Activated gamma-delta T cell treated with Interleukin-2 at 50 U/mL for 16 hours (primary cell): ENCODE results near the gene IGSF21.
A peak's percentile ranks its signal among the peaks of the same experiment; 100 is the strongest.

Experiments
- DNase-seq: peaks from one replicate; pipeline ENCODE4 v3.0.0-alpha.2; 2020

The IGSF21 gene

GRCh38 chr1:18097206-18097605 lies 10.4 kb upstream of the IGSF21 start:
- no peak for DNase-seq

DNA sequence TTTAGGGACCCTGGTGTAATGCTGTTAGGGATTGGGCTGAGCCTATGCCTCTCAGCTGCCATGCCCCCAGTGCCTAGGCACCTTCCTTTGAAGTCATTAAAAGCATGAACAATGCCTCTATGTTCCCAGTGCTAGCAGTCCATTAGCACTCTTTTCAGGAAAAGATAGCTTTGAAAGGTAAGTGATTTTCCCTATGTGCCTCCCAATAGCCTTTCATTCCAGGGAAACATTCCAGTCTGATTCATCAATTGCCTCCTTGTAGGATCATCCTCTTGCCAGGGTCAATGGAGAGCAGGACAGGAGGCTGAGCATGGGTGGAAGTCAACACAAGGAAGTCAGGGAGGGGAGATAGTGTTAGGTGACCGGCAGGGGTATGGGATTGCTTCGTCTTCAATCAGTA lies 8.6 kb upstream of the IGSF21 start:
- no peak for DNase-seq

GRCh38 chr1:18100060-18100459 lies 7.5 kb upstream of the IGSF21 start:
- no peak for DNase-seq

- DNase-seq = peak; percentile 24
Observed at GRCh38 chr1:18100491-18101063, 7.0 kb upstream of the IGSF21 start.

GRCh38 chr1:18101508-18101907 lies 6.1 kb upstream of the IGSF21 start:
- DNase-seq = no peak

DNA sequence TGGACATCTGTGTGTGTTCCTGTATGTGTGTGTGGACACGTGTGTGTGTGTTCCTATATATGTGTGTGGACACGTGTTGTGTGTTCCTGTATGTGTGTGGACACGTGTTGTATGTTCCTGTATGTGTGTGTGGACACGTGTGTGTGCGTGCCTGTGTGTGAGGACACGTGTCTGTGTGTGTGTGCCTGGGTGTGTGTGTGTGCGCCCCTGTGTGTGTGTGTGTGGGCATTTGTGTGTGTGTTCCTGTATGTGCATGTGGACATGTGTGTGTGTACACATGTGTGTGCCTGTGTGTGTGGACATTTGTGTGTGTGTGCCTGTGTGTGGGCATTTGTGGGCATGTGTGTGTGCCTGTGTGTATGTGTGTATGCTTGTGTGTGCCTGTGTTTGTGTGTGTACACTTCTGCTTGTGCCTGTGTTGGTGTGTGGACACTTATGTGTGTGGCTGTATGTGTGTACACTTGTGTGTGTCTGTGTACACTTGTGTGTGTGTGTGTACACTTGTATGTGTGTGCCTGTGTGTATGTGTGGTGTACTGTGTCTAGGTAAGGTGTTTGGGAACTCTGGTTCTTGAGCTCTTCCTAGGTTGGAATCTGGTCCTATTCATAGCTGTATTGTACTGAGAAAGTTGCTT lies 3.7 kb upstream of the IGSF21 start:
- DNase-seq = no peak

- DNase-seq = no peak
Observed at GRCh38 chr1:18104546-18105100, 3.0 kb upstream of the IGSF21 start.

GRCh38 chr1:18105196-18105595 lies 2.4 kb upstream of the IGSF21 start:
- DNase-seq = no peak

DNA sequence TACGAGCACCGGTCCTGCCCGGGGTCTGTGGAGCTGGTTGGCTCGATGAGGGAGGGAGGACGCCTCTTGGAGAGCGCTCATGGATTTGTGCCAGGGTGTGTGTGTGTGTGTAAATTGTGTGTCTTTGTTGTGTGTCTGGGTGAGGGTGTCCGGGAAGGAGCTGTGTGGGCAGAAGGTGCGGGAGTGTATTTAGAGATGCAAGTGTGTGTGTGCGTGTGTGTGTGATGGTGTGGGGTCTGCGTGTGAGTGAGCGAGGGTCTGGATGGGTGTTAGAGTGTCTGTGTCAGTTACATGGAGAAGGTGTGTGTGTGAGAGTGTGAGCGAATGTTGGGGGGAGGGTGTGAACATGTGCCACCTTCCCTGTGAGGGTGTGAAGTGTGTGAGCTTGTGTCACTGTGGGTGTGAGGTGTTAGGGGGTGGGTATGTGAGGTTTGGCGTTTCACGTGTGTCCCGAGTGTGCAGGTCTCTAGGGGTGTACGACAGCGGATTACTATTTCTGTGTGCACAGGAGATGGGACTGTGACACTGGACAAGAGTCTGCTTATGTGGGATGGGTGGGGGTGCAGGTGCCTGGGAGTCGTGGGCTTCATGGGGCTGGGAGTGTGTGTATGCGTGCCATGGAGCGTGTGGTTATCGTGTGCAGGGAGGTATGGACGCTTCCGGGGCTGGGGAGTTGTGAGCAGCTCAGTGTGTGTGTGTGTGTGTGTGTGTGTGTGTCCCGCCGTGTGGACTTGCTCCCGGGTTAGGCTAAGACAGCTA lies 880 bp downstream of the IGSF21 start:
- DNase-seq = no peak

GRCh38 chr1:18109058-18109755 lies 1.6 kb downstream of the IGSF21 start:
- DNase-seq = no peak

- no peak for DNase-seq
Observed at GRCh38 chr1:18109756-18110597, 2.4 kb downstream of the IGSF21 start.

DNA sequence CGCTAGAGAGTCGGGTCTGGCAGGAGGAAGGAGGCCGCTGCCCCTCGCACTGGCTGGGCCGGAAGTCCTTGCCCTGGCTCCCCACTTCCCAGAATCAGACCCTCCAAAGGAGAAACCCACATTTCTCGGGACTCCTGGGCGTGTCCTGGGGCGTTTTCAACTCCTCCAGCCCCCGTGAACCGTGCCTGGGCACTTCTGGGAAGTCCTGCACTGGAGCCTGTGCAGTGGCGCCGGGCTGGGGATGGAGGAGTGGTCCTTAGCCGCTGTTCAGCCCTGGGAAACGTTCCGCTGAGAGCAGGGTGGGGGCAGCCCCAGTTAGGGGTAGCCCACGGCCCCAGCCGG lies 3.0 kb downstream of the IGSF21 start:
- no peak for DNase-seq

GRCh38 chr1:18110968-18111367 lies 3.4 kb downstream of the IGSF21 start:
- no peak for DNase-seq

- DNase-seq = no peak
Observed at GRCh38 chr1:18111605-18112297, 4.2 kb downstream of the IGSF21 start.

GRCh38 chr1:18112611-18113010 lies 5.0 kb downstream of the IGSF21 start:
- DNase-seq = no peak

DNA sequence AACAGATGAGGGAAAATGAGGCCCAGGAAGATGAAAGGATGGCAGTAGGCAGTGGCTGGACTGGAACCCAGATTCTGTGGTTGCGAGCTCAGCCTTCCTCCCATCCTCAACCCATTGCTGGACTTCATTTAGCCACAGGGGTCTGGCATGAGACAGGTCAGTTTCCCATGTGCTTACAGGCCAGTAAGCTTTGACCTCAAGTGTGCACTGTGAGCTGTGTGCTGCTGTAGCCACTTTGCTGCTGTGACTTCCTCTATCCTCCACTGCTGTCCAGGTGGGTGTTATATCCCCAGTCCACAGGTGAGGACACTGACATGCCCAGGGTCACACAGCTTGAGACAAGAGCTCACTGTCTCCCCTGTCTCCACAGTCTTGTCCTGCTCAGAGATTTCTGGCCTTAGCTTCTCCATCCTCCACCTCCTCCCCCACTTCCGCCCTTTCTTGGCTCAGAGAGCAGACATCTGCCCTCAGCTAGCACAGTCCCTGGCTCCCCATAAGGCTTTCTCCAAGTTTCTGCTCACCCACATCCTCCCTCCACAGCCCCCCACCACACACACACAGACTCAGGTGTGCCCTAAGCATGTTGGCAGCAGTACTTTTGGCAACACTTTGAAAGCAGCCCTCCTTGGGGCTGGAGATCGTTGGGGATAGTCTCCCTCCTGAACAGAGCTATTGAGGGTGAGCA lies 7.3 kb downstream of the IGSF21 start:
- no peak for DNase-seq

DNA sequence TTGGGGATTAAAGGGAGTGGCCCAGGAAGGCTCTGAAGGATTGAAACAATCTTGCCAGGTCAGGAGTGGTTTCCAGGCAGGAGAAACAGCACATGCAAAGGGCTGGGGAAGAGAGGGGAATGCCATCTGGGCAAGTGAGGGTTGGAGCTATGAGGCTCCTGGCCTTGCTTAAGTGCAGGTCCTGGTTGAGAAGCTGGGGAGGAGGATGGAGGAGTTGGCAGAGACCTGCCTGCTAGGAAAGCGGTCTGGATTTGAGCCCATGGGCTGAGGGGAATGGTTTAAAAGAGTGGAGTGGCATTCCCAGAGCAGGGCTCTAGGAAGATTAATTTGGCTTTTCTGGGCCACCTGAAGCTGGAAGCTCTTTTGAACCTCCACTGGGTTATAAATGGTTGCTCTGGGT lies 9.2 kb downstream of the IGSF21 start:
- DNase-seq = no peak

DNA sequence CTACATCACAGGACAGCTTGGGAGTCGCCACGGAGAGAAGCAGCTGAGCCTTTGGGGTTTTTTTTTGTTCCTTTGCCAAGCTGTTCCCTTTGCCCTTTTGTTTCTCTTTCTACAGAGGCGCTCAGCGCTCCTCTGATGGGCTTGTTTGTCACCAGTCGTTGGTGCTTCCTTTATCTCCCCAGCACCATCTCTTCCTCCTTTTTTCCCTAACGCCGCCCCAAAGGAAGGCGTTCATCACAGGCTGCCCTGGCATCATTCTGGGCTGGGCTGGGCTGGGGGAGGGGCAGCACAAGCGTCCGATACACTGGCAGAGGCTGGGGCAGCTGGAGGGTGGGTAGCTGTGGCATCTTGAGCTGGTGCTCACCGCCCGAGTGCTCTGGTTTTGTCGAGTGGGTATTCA lies 10.5 kb downstream of the IGSF21 start:
- DNase-seq = no peak

DNA sequence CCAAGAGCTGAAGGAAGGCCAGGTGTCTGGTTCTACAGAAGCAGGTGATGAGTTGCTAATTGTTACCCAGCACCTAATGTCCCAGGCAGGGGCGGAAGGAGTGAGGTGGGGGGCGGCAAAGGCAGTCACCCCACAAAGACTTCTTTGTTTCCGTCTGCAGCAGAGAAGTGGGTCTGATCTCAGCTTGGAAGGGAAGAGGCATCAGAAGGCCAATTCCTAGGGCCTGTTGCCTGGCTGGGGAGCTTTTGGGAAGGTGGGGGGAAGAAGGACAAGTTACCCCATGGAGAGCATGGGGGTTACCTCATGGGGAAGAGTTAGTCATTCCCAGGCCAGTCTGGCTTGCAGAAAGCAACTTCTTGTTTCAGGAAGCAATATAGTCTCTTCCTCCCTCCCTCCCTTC lies 10.9 kb downstream of the IGSF21 start:
- DNase-seq = no peak

- DNase-seq = no peak
Observed at GRCh38 chr1:18119289-18119688, 11.7 kb downstream of the IGSF21 start.

GRCh38 chr1:18119771-18120377 lies 12.3 kb downstream of the IGSF21 start:
- DNase-seq = no peak
